ENCODE results near the gene FAF1. TPM values are rescaled to one million over a fixed set of nuclear protein-coding genes. Genes with fewer than 3 reads are reported as not detected.

The FAF1 gene
- total and polyA plus RNA-seq, 2 of the 8 experiments (the other 6 are each of a cell fraction or from before 2014, with no cell fraction given) = 10.8 to 65.9 TPM

DNA sequence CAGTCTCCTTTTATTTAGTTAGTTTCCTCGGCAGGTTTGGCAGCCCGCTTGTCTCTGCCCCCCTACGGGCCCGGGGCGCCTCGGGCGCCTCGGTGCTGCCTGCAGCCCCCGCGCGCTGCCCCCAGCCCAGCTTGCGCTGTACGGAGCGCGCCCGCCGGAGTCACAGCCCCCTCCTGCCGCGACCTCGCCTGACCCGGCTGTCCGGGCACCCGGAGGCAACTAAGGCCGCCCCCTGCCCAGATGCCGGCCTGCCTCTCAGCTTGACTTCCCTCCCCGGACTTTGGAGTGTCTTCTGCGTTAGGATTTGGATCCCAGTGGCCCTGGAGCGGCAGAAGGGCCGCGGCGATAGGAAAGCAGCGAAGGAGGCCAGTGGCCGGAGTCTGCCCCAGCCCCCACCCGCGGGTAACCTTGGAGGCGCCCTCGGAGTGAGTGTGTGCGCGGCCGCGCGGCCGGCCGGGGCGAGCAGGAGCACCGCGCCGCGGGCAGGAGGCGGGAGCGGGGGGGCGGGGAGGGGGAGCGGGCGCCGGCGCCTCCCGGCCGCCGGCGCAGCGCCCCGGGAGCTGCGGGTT is 17.6 kb upstream of the FAF1 start:
- peak in 1 of 2 experiments; percentile 71 for DNase-seq (ENCODE audit: low read depth in 1 of 2, low spot score in 2 of 2)
- Histone ChIP-seq H2BK20ac (ENCODE audit: low read length) (no peak overlapping the region), H2AK5ac (ENCODE audit: low read depth, low read length) (no peak overlapping the region), H3K23ac (ENCODE audit: insufficient read length) (no peak overlapping the region), H3K4me2 (ENCODE audit: insufficient read depth in 1 of 2, low read depth in 2 of 2, low read length in 2 of 2) (peak overlapping the region; percentile 54 to 74), H2BK15ac (ENCODE audit: low read length) (no peak overlapping the region), H2BK12ac (ENCODE audit: low read depth, low read length) (no peak overlapping the region), H3K4me1 (replicated peaks in 1 of 4; ENCODE audit: control insufficient read depth in 3 of 4, insufficient read depth in 4 of 4, low read length in 3 of 4) (peaks cover 2 to 6% (median 4%) of the 10 kb centered on the region in 4 experiments; a peak in 5 of 7 replicates), H4K91ac (replicated peaks; ENCODE audit: insufficient read length, low read length) (no peak overlapping the region), H3K79me1 (ENCODE audit: low read depth, low read length) (no peaks in the 10 kb centered on the region), H3K23me2 (ENCODE audit: low read depth, low read length) (peaks cover 3% of the 10 kb centered on the region; the same call in 1 of the 2 replicates), H3K4ac (replicated peaks; ENCODE audit: insufficient read length, low read depth, low read length) (no peak overlapping the region), H3K36me3 (ENCODE audit: control insufficient read depth in 2 of 4, insufficient read depth in 4 of 4, low read length in 3 of 4) (no peaks in the 10 kb centered on the region), H4K5ac (ENCODE audit: insufficient read length, low read depth, low read length) (no peak overlapping the region), H3K9me3 (ENCODE audit: insufficient read depth in 2 of 2, low read depth in 1 of 2, low read length in 1 of 2) (no peaks in the 10 kb centered on the region), H4K20me1 (replicated peaks in 1 of 2; ENCODE audit: control insufficient read depth in 1 of 2, insufficient read depth in 2 of 2, low read length in 2 of 2) (peaks cover 7 to 8% of the 10 kb centered on the region in 2 experiments), H3K27ac (ENCODE audit: low read depth, low read length) (no peak overlapping the region), H3K9ac (replicated peaks in 1 of 4; ENCODE audit: extremely low read depth in 1 of 4, low read depth in 3 of 4, low read length in 3 of 4) (no peak overlapping the region), H4K8ac (ENCODE audit: extremely low read depth, insufficient read depth, low read length) (no peak overlapping the region), H2AFZ (ENCODE audit: low read length) (no peak overlapping the region), H2BK120ac (replicated peaks; ENCODE audit: low read depth, low read length) (no peak overlapping the region), H3K14ac (ENCODE audit: insufficient read length) (no peak overlapping the region), H3K79me2 (ENCODE audit: control insufficient read depth in 1 of 2, insufficient read depth in 2 of 2, low read length in 2 of 2) (no peaks in the 10 kb centered on the region), H3K4me3 (ENCODE audit: extremely low read depth in 1 of 4, insufficient read depth in 2 of 4, low read depth in 3 of 4, low read length in 4 of 4) (peak overlapping the region; percentile 37 to 67 (median 46); a peak in 7 of 8 replicates), H3K27me3 (replicated peaks in 1 of 4; ENCODE audit: control insufficient read depth in 3 of 4, extremely low read depth in 1 of 4, insufficient read depth in 3 of 4, low read length in 3 of 4) (peaks cover 42 to 93% (median 62%) of the 10 kb centered on the region in 4 experiments), H2BK5ac (ENCODE audit: low read depth, low read length) (no peak overlapping the region), H3K18ac (ENCODE audit: extremely low read depth, low read length) (no peak overlapping the region), H3K56ac (replicated peaks; ENCODE audit: insufficient read length, low read depth, low read length) (no peak overlapping the region)
- 2% methylated on average over 14 of the region's 63 CpGs; no CpG with 5 or more reads in 1 of the 2 experiments for WGBS, 2 experiments (ENCODE audit: extremely low coverage in 1 of 2, insufficient coverage in 1 of 2, insufficient read length in 1 of 2, insufficient replicate concordance in 2 of 2, low coverage in 1 of 2, low lambda C conversion rate in 2 of 2, missing lambda C conversion rate in 1 of 2)
- TF ChIP-seq ASH2L (IDR thresholded peaks at IDR 0.05; ENCODE audit: low read length) (peak; percentile 35), SIX5 (IDR thresholded peaks at IDR 0.05; ENCODE audit: low read depth, low read length) (no peak)
- no peak for FAIRE-seq
- ChIA-PET CTCF (ENCODE audit: partially characterized antibody) (interaction anchor here (0.7 to 3.0 kb wide), 6 partner anchors 9 to 212 kb away, joined by 3 to 14 read pairs (median 6); no protein-coding TSS in a partner anchor), POLR2A (ENCODE audit: partially characterized antibody) (interaction anchor here (0.7 to 1.4 kb wide), 4 partner anchors 9 to 563 kb away, joined by 3 to 4 read pairs (median 4); partner anchors contain the start of gene FAF1)

Data from H1 (cell line).